GM19351 (cell line): ENCODE measurements around the gene TMEM178A.

Source experiments
- ATAC-seq: cut with Tn5 transposase; IDR thresholded peaks from one replicate; pipeline ENCODE4 v1.9.1; 2021; ENCODE audit warnings: mild to moderate bottlenecking, moderate library complexity; ENCODE audit not compliant: unreplicated experiment

The TMEM178A gene

DNA sequence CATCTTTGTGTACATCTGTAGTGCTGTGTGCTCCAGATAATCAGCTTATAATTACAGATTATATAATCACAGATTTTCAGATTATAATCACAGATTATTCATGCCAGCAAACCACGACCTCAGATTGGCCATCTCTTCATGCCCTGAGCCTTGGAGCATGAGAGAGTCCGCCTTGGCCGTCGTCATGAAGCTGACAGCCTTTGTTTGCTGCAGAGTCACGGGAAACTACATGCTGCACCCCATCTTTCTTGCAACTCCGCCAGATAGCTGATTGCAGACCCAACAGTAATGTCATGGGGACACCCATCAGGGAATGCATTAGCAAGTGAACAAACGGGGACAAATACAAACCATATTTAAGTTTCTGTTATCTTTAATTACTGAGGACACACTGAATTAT, 7.3 kb downstream of the TMEM178A start:
- ATAC-seq = no peak

DNA sequence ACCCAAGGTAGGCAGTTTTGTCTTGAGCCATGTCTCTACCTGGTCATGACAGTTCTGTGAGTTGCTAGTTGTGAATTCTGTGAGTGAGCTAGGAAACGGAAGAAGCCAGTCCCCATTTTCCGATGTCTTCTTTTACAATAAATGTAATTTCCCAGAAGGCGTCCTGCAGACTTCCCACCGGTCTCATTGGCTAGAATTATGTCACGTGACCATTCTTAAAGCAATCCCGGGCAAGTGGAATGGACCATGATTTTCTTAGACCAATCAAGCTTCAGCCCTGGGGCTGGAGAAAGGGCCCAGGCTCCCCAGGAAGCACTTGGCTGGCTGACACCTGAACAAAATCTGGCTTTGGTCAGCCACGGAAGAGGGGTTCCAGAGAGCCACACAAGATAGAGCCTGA, 10.6 kb downstream of the TMEM178A start:
- no peak for ATAC-seq

DNA sequence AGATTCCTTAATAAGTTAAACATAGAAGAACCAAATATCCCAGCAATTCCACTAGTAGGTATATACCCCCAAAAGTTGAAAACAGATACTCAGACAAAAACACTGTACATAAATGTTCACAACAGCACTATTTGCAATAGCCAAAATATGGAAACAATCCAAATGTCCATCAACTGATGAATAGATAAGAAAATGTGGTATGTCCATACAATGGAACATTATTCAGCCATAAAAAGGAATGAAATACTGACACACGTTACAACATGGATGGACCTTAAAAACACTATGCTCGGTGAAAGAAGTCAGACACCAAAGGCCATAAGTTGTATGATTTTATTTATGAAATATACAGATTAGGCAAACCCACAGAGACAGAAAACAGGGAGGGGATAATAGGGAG, 12.5 kb downstream of the TMEM178A start:
- ATAC-seq = no peak

DNA sequence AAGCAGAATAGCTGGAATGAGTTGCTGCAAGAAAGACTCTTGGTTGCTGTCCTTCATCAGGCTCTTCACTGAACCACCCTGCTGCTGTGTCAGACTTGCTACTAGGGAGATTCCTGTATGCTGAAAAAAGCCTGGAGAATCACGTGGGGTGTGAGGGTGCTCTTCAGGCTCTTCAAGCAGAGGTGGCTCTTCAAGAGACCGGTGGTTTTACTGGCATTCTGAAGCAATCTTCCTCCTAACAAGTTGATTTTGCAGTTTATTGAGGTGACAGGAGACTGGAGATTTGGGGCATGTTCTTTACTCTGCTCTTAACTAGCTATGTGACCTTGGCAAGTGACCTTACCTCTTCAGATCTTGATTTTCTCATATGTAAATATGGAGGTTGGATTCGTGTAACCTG, 14.1 kb downstream of the TMEM178A start:
- no peak for ATAC-seq

DNA sequence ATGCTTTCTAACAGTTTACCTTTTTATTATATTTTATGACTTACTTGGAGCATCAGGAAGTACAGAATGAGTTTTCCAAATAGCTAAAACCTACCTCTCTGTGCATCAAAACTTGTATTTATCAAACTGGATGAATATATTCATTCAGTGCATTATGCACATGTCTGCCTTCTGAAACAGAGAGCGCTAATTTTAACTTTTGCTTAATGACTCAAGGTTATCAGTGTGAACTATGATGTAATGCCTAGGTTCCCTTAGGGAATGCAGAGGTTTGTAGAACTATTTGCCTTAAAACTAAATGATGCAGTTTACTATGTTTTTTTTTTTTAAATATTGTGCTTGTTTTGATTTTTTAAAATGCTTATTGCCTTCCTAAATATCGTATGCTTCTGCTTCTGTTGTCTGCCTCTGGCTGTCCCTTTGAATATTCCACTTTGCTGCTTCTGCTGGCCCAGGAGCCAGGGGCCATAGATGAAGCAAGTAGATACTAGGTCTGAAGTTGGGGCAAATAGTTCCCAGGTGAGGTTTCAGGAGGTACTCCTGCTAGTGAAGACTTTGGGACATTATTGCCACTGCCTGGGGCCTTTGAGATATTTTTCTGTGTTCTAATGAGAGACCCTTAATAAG, 16.5 kb downstream of the TMEM178A start:
- ATAC-seq = peak; percentile 87

DNA sequence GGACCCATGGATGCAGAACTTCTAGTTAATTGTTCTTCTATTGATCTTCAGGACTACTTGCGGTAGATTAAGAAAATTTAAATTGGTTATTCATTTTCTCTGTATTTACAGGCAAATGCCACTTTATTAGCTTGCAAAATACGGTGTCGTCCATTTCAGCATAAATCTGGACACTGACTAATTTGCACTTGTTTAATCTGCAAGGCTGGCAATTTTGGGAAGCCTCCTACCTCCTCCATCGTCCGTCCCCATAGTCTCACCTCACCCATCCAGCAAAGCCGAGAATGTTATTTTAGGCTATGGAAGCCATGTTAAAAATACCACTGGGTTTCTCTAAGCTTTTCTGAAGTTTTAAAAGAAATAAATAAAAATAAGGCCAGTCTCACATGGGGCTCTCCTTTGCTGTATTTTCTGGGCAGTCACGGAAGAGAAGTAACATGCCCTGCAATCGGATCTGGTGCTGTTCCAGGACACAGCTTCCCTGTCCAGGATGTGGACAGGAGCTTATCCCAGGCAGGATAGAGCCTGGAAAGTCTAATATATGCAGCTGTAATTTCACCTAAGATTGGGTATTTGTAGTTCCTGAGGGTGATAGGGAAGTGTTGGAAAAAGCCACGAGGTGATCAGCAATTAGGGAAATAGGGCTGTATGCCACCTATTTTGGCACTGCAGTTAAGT, 17.4 kb downstream of the TMEM178A start:
- no peak for ATAC-seq

DNA sequence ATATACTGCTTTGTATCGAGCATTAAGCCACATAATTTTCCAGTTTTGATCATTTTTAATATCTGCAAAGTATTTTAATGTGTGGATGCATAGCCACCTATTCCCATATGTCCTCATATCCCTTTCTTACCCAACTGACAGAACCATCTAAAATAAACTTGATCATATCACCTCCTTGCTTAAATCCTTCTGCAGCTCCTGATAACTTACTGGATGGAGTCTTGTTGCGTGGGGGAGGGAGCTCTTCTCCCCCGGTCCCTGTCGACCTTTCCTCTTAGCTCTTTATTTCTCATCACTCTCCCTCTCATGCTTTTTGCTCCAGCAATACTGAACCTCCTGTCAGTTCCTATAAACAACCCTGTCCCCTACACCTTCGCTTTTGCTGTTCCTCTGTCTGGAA, 18.7 kb downstream of the TMEM178A start:
- no peak for ATAC-seq

DNA sequence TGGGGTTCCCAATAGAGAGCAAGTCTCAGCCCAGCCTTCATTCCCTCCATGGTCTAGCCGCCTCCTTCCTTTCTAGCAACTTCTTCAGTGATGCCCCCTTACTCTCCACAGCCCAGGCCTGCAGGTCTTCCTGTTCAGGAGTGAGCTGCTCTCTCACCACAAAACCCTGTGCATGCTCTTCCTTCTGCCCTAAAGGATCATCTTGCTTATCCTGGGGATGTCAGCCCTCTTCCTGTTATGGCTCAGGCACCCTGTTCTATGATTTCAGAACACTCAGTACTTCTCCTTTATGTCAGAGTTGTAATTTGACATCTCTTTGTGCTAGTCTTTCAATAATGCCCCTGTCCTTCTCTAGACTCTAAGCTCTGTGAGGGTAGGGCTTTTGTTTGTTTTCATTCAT, 19.4 kb downstream of the TMEM178A start:
- ATAC-seq = no peak

DNA sequence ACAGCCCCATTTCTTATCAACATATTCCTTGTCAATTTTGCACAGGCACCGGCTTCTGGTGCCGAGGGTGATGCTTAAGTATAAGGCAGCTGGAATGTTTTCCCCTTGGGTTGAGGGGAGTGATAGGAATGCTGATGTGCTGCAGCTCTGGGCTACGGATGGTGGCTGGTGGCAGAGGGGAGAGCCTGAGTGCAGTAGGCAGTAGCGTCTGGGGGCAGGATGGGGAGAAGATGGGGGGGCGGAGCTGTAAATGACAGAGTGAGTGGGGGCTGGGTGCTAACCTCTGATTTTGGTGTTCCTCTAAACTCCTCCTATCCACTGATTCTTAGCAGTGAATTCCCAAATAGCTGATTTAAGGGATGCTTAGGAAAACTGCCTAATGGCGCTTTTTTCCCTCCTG, 20.7 kb downstream of the TMEM178A start:
- no peak for ATAC-seq

DNA sequence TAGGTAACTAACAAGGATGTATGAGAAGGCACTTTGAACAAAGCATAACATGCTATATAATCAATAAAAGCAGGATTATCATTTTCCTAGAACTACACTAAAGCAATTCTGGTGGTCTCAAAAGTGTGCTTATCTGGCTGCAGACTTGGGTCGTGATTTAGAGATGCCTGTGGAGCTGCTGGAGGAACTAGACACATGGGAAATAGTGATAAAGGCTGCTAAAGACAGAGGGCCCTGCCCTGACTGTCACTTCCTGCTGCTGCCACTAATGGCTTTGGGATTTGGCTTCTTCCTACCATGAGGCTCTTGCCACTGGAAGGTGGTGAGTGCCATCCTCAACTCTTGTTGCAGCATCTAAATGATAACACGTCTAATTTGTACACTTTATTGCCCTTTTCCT, 22.5 kb downstream of the TMEM178A start:
- ATAC-seq = no peak

DNA sequence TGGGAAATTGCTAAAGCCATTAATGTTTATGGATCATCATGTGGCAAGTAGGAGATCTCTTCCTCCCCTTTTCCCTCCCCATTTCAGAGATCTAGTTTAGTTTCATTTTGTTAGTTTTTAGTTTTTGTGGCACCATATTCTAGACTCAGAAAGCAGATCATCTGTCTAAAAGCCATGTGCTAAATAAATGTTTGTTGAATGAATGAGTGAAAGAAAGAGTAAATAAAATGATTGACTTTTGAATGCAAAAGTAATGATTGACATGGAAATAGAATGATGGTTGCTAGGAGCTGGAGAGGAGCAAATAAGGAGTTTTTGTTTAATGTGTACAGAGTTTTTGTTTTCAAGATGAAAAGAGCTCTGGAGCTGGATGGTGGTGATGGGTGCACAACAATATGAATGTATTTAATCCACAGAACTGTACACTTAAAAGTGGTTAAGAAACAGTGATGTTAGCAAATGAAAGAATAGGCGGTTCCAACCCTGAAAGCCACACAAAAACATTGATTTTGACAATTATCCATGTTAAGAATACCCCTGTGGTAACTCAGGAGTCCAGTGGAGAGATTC, 23.6 kb downstream of the TMEM178A start:
- ATAC-seq = no peak

DNA sequence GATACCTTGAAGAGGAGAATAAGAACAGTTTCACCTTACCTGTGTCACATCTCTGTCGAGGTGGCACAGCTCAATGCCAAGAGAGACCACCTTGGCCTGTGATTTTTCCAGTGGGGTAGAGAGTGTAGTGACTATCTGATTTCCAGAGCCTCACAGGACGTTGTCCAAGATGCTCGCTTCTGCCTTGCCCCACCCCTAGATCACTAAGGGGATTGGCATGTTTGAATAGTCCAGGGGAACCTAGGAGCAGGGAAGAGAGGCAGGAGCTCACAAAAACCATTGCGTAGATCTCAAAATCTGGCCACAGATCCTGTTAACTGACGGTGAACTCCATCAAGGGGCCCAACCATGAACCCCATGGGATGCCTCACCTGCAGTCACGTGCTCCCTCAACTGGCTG, 24.2 kb downstream of the TMEM178A start:
- ATAC-seq = no peak

DNA sequence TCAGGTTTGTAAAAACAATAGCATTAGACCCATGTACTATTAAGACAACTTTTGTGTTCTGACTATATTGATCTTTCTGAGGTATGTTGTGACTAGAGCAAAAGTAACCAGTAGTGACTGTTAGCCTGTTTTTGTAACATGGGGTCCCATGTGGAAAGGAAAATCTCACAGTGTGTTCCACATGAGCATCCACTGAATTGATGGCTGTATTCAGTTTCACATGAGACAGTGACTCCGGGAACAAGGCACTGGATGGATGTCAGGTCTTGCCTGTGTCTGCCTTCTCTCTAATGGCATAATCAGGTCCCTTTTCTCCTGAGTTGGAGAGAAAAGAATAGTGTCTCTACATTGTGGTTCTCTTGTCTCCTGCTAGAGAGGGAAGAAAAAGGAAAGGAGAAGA, 27.5 kb downstream of the TMEM178A start:
- no peak for ATAC-seq

DNA sequence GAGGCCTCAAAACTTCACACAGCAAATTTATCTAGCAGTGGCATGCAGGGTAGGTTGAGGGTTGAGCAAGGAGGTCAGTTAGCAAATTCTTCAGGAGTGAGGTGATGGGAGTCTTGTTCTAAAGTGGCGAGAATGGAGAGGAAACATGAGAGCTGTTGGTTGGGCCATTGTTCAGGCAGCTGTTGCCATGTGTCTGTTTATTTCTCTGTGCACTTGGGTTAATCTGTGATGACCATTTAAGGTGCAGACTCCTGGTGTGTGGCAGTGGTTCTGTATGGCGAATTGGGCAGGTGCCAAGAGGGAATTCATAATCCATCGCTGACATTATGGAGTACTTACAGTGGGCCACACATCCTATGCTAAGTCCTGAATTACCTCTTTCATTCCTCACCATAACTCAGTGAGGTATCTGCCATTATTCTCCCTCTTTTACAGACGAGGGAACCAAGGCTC, 30.4 kb downstream of the TMEM178A start:
- no peak for ATAC-seq

DNA sequence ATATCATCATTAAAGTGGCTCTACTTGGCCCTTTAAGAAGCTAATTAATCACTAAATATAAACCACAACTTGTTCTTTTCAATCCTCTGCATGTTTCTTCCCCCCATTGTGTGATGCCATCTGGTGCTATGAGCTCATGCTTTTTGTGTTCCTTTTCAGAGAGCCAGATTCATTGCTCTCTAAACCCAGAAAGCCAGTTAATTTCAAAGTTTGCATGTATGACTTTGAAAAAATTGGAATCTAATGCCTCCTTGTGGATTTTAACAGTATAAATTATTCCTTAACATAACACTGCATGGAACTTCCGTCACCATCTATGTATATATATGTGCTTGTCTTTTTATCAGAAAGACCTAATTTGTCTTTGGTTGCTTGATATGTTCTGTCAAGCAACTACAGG, 31.1 kb downstream of the TMEM178A start:
- ATAC-seq = no peak

DNA sequence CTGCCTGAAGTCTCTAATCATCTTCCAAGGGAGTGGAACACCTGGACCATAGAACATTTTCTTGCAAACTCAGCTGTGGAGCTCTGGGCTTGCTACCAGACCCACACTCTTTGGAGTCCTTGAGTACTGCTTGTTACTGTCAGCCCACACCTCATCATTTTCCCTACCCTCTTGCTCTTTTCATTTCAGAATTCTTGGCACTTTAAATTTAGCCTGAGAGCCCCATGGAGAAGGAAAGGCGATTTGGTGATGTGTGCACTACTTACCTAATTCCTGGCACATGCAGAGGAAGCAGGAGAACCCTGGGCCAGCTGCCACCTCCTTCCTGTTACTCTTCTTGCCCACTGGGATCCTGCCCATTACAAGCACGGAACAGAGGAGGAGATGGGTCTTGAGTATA, 31.7 kb downstream of the TMEM178A start:
- ATAC-seq = no peak

DNA sequence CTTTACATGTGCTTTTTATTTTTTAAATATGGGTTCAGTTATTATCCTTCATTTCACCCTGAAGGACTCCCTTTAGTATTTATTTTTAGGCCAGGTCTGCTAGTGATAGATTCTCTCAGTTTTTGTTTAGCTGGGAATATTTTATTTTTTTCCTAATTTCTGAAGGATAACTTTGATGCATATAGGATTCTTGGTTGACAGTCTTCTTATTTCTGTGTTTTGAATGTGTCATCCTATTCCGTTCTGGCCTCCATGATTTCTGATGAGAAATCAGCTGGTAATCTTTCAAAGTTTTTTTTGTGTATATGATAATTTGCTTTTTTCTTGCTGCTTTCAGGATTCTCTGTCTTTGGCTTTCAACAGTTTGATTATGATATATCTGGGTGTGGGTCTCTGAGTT, 35.4 kb downstream of the TMEM178A start:
- no peak for ATAC-seq

DNA sequence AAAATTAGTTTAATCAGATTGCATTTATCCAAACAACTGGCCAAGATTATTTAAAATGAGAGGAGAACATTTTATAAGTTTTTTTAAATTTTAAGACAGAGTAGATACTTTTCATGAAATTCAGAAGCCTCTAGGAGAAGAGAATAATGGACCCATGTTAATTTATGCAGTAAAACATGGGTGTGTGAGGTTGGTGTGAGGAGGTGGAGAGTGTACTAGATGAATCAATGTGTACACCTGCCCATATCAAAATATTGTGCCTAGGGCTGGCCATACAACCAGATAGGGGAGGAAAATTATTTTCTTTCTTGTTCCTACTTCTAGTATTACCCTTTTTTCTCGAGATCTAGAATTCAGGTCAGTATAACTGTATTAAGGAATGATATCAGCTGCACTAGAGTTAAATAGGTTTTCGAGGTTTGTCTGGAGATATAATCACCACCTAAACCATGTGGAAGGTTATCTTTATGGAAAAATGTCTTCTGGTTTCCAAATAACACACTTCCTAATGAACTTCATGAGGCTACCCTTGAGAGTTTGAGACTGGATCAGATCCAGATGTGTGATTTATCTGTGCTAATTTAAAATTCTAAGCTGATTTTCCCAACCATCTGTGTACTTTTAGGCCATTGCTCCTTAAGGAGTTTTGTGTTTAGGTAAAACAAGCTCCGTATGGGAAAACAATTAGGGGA, 37.6 kb downstream of the TMEM178A start:
- no peak for ATAC-seq

DNA sequence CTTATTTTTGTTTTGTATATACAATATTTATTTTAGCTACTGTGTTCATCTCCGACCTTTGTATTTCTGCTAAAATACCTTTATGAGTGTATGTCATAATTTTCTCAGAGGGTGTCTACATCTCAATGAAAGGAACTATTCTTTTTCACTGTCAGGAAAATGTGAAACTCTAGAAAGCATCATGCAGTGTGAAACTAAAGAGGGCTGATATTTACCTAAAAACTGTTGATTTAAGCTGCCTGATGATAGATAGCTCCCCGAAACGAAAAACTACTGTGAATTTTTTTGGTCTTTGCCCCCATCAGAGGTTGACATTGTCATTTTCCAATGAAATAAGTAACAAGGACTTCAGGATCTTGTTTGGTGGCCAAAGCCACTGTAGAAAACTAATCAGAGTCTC, 38.8 kb downstream of the TMEM178A start:
- ATAC-seq = no peak

DNA sequence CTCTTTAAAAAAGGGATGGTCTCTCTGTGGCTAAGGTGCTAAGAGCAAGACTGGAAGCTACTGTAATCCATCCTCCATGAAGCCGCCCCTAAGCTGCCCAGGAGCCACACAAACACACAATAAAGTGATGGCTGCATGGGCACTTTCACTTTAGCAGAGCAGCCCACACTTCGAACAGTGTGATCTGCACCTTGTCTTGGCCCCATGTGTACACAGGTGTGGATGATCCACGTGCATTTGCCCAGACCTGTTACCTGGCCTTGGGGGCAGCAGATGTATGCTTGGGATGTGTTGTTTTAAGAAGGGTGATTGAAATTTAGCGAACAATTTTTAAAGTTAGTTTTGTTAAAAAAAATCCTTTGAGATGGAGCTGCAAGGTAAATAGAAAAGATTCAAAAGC, 39.9 kb downstream of the TMEM178A start:
- ATAC-seq = no peak

DNA sequence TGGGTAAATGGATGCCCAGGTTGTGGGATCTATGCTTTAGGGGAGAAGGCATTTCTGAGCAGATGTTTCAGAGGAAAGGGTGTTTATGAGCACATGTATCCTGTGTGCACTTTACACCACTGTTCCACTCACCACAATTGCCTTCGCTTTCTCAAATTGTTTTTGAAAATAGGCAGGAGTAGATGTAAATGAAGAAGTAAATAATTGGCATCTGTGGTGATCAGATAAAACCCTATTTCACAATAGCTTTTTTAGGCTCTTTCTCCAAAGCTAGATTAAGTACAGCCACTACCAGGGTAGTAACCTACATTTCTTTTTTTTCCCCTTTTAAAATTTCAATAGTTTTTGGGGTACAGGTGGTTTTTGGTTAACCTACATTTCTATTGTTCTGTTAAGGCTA, 40.6 kb downstream of the TMEM178A start:
- ATAC-seq = no peak

DNA sequence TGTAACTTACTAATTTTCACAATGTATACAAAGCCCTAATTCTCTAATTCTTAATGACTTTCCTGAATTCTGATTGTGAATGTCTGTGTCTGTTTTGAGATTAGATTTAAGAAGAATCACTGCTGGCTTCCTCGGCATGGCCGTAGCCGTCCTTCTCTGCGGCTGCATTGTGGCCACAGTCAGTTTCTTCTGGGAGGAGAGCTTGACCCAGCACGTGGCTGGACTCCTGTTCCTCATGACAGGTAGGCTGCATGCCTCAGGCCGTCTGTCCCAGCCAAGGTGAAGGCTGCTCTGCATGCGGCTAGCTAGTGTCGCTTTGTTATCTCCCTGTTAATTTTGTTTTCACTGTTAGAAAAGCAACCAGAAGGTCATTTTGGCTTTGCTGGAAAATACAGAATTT, 41.2 kb downstream of the TMEM178A start:
- ATAC-seq = no peak
